Amniotic epithelial cell (primary cell): Measurements from ENCODE around the gene ATP8A1.

Source experiments
- DNase-seq: peaks from one replicate; pipeline ENCODE4 v3.0.0-alpha.2; 2010; ENCODE audit warnings: low read depth

Gene ATP8A1

GRCh38 chr4:42649870-42650269, 7.0 kb downstream of the ATP8A1 start:
- DNase-seq, result no peak

GRCh38 chr4:42646999-42647541, 9.8 kb downstream of the ATP8A1 start:
- no peak for DNase-seq

- no peak for DNase-seq
These were observed 10.7 kb downstream of the ATP8A1 start for GRCh38 chr4:42646013-42646784.

- no peak for DNase-seq
These were observed 12.0 kb downstream of the ATP8A1 start for GRCh38 chr4:42644897-42645296.

GRCh38 chr4:42643685-42644084, 13.2 kb downstream of the ATP8A1 start:
- DNase-seq, result no peak

- no peak for DNase-seq
These were observed 13.9 kb downstream of the ATP8A1 start for GRCh38 chr4:42642845-42643615.

- no peak for DNase-seq
These were observed 14.7 kb downstream of the ATP8A1 start for GRCh38 chr4:42642101-42642797.

GRCh38 chr4:42641656-42642055, 15.2 kb downstream of the ATP8A1 start:
- no peak for DNase-seq

GRCh38 chr4:42641161-42641560, 15.7 kb downstream of the ATP8A1 start:
- DNase-seq, result no peak

- no peak for DNase-seq
These were observed 16.3 kb downstream of the ATP8A1 start for GRCh38 chr4:42640613-42641012.

GRCh38 chr4:42638993-42639392, 17.9 kb downstream of the ATP8A1 start:
- DNase-seq, result no peak

- no peak for DNase-seq
These were observed 18.6 kb downstream of the ATP8A1 start for GRCh38 chr4:42638321-42638720.

- no peak for DNase-seq
These were observed 19.0 kb downstream of the ATP8A1 start for GRCh38 chr4:42637867-42638266.

GRCh38 chr4:42637104-42637503, 19.8 kb downstream of the ATP8A1 start:
- DNase-seq, result no peak

- DNase-seq, result no peak
These were observed 20.3 kb downstream of the ATP8A1 start for GRCh38 chr4:42636645-42636949.

GRCh38 chr4:42633605-42634388, 23.1 kb downstream of the ATP8A1 start:
- DNase-seq, result no peak

GRCh38 chr4:42632653-42633382, 24.1 kb downstream of the ATP8A1 start:
- no peak for DNase-seq

- DNase-seq, result no peak
These were observed 26.0 kb downstream of the ATP8A1 start for GRCh38 chr4:42630908-42631307.

GRCh38 chr4:42628740-42629139, 28.2 kb downstream of the ATP8A1 start:
- no peak for DNase-seq

GRCh38 chr4:42627885-42628646, 28.8 kb downstream of the ATP8A1 start:
- no peak for DNase-seq
